Upper lobe of left lung (tissue), 4 donors: ENCODE data around the gene NT5C2.

Source experiments
- CTCF ChIP-seq, 6 experiments: fragments of 450-650 bp in 4 of 6; fragments of 200-600 bp in 2 of 6; sonication (generic) in 2 of 6; IDR thresholded peaks; one replicate each; pipeline ENCODE4 v1.5.1; 2016 to 2019; ENCODE audit warnings: antibody characterized with exemption in 6 of 6
- POLR2A ChIP-seq, 4 donors: fragments of 450-650 bp; IDR thresholded peaks; one replicate each; pipeline ENCODE4 v1.5.1; 2016 to 2017; ENCODE audit warnings: antibody characterized with exemption in 4 of 4, mild to moderate bottlenecking in 2 of 4

GRCh38 chr10:103145860-103146466, 47.1 kb downstream of the NT5C2 start:
- TF ChIP-seq POLR2A (IDR thresholded peaks at IDR 0.05) (no peak), CTCF (IDR thresholded peaks at IDR 0.05) (no peak)
